HepG2 (cell line): ENCODE data around the gene ANKS1B. TPM values are rescaled to one million over a fixed set of nuclear protein-coding genes. Genes with fewer than 3 reads are reported as not detected.

Experiments used
- ATAC-seq: fragments of 200-7000 bp; cut with Tn5 transposase; 3 replicates; pipeline ENCODE4 v1.9.1; 2020; ENCODE audit warnings: mild to moderate bottlenecking, moderate library complexity
- BruUV-seq: library from RNA; stranded (reverse); fragments of 400-500 nt; replicated peaks from 2 replicates; lab custom pipeline; 2021; lab: Mats Ljungman, UMichigan
- CTCF ChIA-PET: fragments of 300-600 bp; formaldehyde crosslinking; extraction: SDS; loops from one replicate; lab custom pipeline; 2021; ENCODE audit warnings: low total read pairs, inconsistent platforms, low intra/inter-chr PET ratio; lab: Yijun Ruan, JAX
- POLR2A ChIA-PET: fragments of 350-600 bp; sonication (Branson Sonifier 250); formaldehyde crosslinking; loops from one replicate; lab custom pipeline; 2020; ENCODE audit warnings: antibody characterized with exemption, inconsistent platforms; lab: Yijun Ruan, JAX
- DNase-seq: peaks from one replicate; pipeline ENCODE4 v3.0.0-alpha.2; 2015; ENCODE audit warnings: low spot score
- FAIRE-seq: peaks from 3 replicates; lab custom pipeline; 2011; peaks lifted over from hg19 to GRCh38; lab: Jason Lieb, UNC
- H2AFZ ChIP-seq: one replicate; pipeline ENCODE4 v1.6.1; 2011; ENCODE audit warnings: low read length, inconsistent platforms
- H3K27ac ChIP-seq: fragments of 300-600 bp; 3 replicates; pipeline ENCODE4 v1.8.0; 2011; ENCODE audit warnings: mixed run types, mild to moderate bottlenecking, mixed read lengths, low read length, inconsistent platforms; ENCODE audit not compliant: insufficient read depth; ENCODE audit errors: extremely low read length
- H3K27me3 ChIP-seq, 2 experiments: fragments of 200-600 bp in 1 of 2; 2 replicates in 1 of 2; 3 replicates in 1 of 2; pipeline versions ENCODE4 v1.6.0 to v1.8.0; 2011; ENCODE audit warnings: low read length in 2 of 2, mild to moderate bottlenecking in 2 of 2, moderate library complexity in 2 of 2, inconsistent platforms in 1 of 2; ENCODE audit not compliant: insufficient read depth in 2 of 2, control insufficient read depth in 1 of 2
- H3K36me3 ChIP-seq, 2 experiments: fragments of 200-600 bp in 1 of 2; replicated peaks in 1 of 2; 2 replicates in 1 of 2; 3 replicates in 1 of 2; pipeline versions ENCODE4 v1.5.1 to v1.8.0; 2011; ENCODE audit warnings: low read length in 2 of 2, inconsistent platforms in 1 of 2; ENCODE audit not compliant: insufficient read depth in 2 of 2, control insufficient read depth in 1 of 2
- H3K4me1 ChIP-seq: 2 replicates; pipeline ENCODE4 v1.5.1; 2012; ENCODE audit warnings: low read length, inconsistent platforms; ENCODE audit not compliant: insufficient read depth
- H3K4me2 ChIP-seq: 2 replicates; pipeline ENCODE4 v1.6.0; 2011; ENCODE audit warnings: low read depth, low read length, inconsistent platforms
- H3K4me3 ChIP-seq, 3 experiments: fragments of 200-600 bp in 1 of 3; sonication (generic), shearing (Covaris generic) in 1 of 3; replicated peaks in 1 of 3; 2 replicates each; pipeline ENCODE4 v1.5.1; 2011 to 2016; ENCODE audit warnings: low read length in 3 of 3, inconsistent platforms in 2 of 3, low read depth in 2 of 3, mild to moderate bottlenecking in 2 of 3, control low read depth in 1 of 3, mixed read lengths in 1 of 3; ENCODE audit not compliant: insufficient read depth in 1 of 3
- H3K79me2 ChIP-seq: one replicate; pipeline ENCODE4 v1.6.1; 2011; ENCODE audit warnings: low read length, inconsistent platforms; ENCODE audit not compliant: insufficient read depth
- H3K9ac ChIP-seq: 2 replicates; pipeline ENCODE4 v1.6.0; 2011; ENCODE audit warnings: mild to moderate bottlenecking, low read depth, low read length, inconsistent platforms; ENCODE audit not compliant: insufficient read depth
- H3K9me3 ChIP-seq: 2 replicates; pipeline ENCODE4 v1.5.1; 2012; ENCODE audit warnings: mild to moderate bottlenecking, low read length
- H4K20me1 ChIP-seq: 2 replicates; pipeline ENCODE4 v1.6.0; 2011; ENCODE audit warnings: inconsistent platforms, mild to moderate bottlenecking, low read length, moderate library complexity; ENCODE audit not compliant: insufficient read depth
- AKAP8 ChIP-seq: sonication (generic); formaldehyde crosslinking; IDR thresholded peaks from 2 replicates; pipeline ENCODE4 v1.5.1; 2020; ENCODE audit warnings: mild to moderate bottlenecking, missing genetic modification reagents
- ATF6 ChIP-seq: sonication (generic); formaldehyde crosslinking; conservative IDR thresholded peaks from 2 replicates; pipeline ENCODE4 v1.4.0; 2020; ENCODE audit warnings: missing genetic modification reagents
- ATF7 ChIP-seq, 2 experiments: fragments of 450-650 bp in 1 of 2; sonication (generic) in 1 of 2; formaldehyde crosslinking in 1 of 2; IDR thresholded peaks; 2 replicates each; pipeline versions ENCODE4 v1.4.0 to v1.6.1; 2016 to 2020; ENCODE audit warnings: antibody characterized with exemption in 1 of 2, mild to moderate bottlenecking in 1 of 2, missing genetic modification reagents in 1 of 2
- JUNB ChIP-seq: sonication (generic); formaldehyde crosslinking; IDR thresholded peaks from 2 replicates; pipeline ENCODE4 v1.8.0; 2022; ENCODE audit warnings: missing genetic modification reagents, mild to moderate bottlenecking, borderline replicate concordance
- JUND ChIP-seq: sonication (generic); formaldehyde crosslinking; IDR thresholded peaks from 2 replicates; pipeline ENCODE4 v1.8.0; 2022; ENCODE audit warnings: mild to moderate bottlenecking, missing genetic modification reagents
- KDM5A ChIP-seq: fragments of 200-600 bp; sonication (generic); IDR thresholded peaks from 2 replicates; pipeline ENCODE4 v1.7.0; 2018; ENCODE audit warnings: antibody characterized with exemption, mild to moderate bottlenecking, low read length, borderline replicate concordance
- KLF13 ChIP-seq: sonication (generic); formaldehyde crosslinking; IDR thresholded peaks from 2 replicates; pipeline ENCODE4 v1.4.0; 2020; ENCODE audit warnings: mild to moderate bottlenecking, missing genetic modification reagents
- MLX ChIP-seq: IDR thresholded peaks from 2 replicates; pipeline ENCODE4 v1.6.1; 2016
- NFIC ChIP-seq: IDR thresholded peaks from 2 replicates; pipeline ENCODE4 v1.6.1; 2012; ENCODE audit warnings: mild to moderate bottlenecking, low read length, inconsistent platforms
- ZNF552 ChIP-seq: sonication (generic); formaldehyde crosslinking; IDR thresholded peaks from 2 replicates; pipeline ENCODE4 v1.9.0; 2022; ENCODE audit warnings: missing genetic modification reagents, mild to moderate bottlenecking, borderline replicate concordance
- ZNF670 ChIP-seq: sonication (generic); formaldehyde crosslinking; IDR thresholded peaks from 2 replicates; pipeline ENCODE4 v1.8.0; 2022; ENCODE audit warnings: mild to moderate bottlenecking, missing genetic modification reagents, borderline replicate concordance
- ZNF773 ChIP-seq: sonication (generic); formaldehyde crosslinking; IDR thresholded peaks from 2 replicates; pipeline ENCODE4 v1.4.0; 2020; ENCODE audit warnings: missing genetic modification reagents, borderline replicate concordance
- WGBS: methylation state at CpG from one replicate; pipeline ENCODE4 v1.1.6; 2017; ENCODE audit warnings: low lambda C conversion rate; 5-methylcytosine and 5-hydroxymethylcytosine counted together
- in situ Hi-C: cut with HindIII; loops from 2 replicates; pipeline ENCODE4 v1.10.0; 2017; ENCODE audit warnings: low pct_unique_long_range_greater_than_20kb; ENCODE audit not compliant: extremely low pct_ligation_motif_present
- intact Hi-C: fragments of 100-400 bp; cut with micrococcal nuclease; formaldehyde crosslinking; loops from one replicate; pipeline ENCODE4 v1.10.0; 2022; ENCODE audit not compliant: unreplicated experiment
- polyA plus RNA-seq, 8 experiments: library from polyadenylated mRNA; depleted of rRNA in 3 of 8; stranded (reverse) in 7 of 8; unstranded in 1 of 8; fragments of >200 nt; fragmentation: Illumina TruSeq in 4 of 8; extraction: Trizol in 4 of 8; gene quantifications; 2 replicates each; pipeline versions ENCODE4 v1.2.1 to v1.2.3, GENCODE V29; 2011 to 2016; ENCODE audit warnings: low read depth in 4 of 8, missing spikeins in 1 of 8, mixed read lengths in 1 of 8; ENCODE audit not compliant: insufficient read depth in 1 of 8
- total RNA-seq, 5 experiments: library from RNA; depleted of rRNA; stranded (reverse); fragments of >200 nt; fragmentation: Illumina TruSeq; extraction: Trizol; gene quantifications; 2 replicates each; pipeline ENCODE4 v1.2.3, GENCODE V29; 2016; ENCODE audit warnings: low read depth in 1 of 5
- TF ChIP-seq, protein P1 (sequence below): sonication (generic); formaldehyde crosslinking; IDR thresholded peaks from 2 replicates; pipeline ENCODE4 v1.8.1; 2023; ENCODE audit warnings: mild to moderate bottlenecking, inconsistent platforms, moderate library complexity, missing genetic modification reagents, borderline replicate concordance

ANKS1B gene
- total and polyA plus RNA-seq, 2 of the 13 experiments (the other 11 are each of a cell fraction or from before 2014, with no cell fraction given) = 0.15 TPM; not detected in 1

GRCh38 chr12:99009654-99010296 lies 975.0 kb downstream of the ANKS1B start:
- H3K4me2 ChIP-seq = no peak overlapping the region
- no peaks in the 10 kb centered on the region; a peak in 1 of 5 replicates for H3K27me3 ChIP-seq
- intact Hi-C loops = no loop called here
- 2% methylated on average over 3 of the region's 3 CpGs for WGBS
- POLR2A ChIA-PET = no interaction called here
- no peak overlapping the region for H3K9ac ChIP-seq
- DNase-seq (no peak), FAIRE-seq (no peak), ATAC-seq (no peak)
- H3K36me3 ChIP-seq = no peaks in the 10 kb centered on the region
- H3K4me1 ChIP-seq = no peaks in the 10 kb centered on the region
- in situ Hi-C loops = no loop called here
- H3K27ac ChIP-seq = no peak overlapping the region
- H3K9me3 ChIP-seq = no peaks in the 10 kb centered on the region
- no peaks in the 10 kb centered on the region for H4K20me1 ChIP-seq
- TF ChIP-seq ATF7 (IDR thresholded peaks at IDR 0.05) (peak; percentile 86), ATF7 (CRISPR knock-in tag; IDR thresholded peaks at IDR 0.05) (no peak), ATF6 (no peak), KDM5A (no peak), ZNF773 (CRISPR knock-in tag) (no peak)
- H2AFZ ChIP-seq = no peak overlapping the region
- CTCF ChIA-PET = no interaction called here
- H3K4me3 ChIP-seq = no peak overlapping the region
- no peaks in the 10 kb centered on the region for H3K79me2 ChIP-seq
- BruUV-seq = no TSS peak

DNA sequence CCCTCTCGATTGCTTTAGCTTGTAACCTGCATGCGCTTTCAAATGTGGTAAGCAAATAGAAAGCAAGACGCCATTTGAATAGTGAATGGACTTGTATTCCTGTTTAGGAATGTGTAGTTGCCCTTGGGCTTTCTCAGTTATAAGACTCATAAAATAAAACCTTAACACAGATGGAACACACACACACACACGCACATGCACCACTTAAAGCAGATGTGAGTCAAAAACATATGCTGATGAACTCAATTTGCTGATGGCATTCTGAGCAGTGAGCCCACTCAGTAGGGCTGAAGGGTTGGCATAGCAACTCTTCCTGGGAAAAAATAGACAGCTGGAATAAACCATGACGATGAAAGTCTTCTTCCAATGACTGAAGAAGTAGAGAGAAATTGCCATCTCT lies 979.1 kb downstream of the ANKS1B start:
- CTCF ChIA-PET = no interaction called here
- no peak for TF ChIP-seq AKAP8 (CRISPR knock-in tag)
- TF ChIP-seq KLF13 = no peak
- TF ChIP-seq JUNB = no peak
- no peak for TF ChIP-seq ZNF552 (CRISPR knock-in tag)
- no peak for TF ChIP-seq MLX (CRISPR knock-in tag)
- TF ChIP-seq JUND = no peak
- TF ChIP-seq, protein P1, sequence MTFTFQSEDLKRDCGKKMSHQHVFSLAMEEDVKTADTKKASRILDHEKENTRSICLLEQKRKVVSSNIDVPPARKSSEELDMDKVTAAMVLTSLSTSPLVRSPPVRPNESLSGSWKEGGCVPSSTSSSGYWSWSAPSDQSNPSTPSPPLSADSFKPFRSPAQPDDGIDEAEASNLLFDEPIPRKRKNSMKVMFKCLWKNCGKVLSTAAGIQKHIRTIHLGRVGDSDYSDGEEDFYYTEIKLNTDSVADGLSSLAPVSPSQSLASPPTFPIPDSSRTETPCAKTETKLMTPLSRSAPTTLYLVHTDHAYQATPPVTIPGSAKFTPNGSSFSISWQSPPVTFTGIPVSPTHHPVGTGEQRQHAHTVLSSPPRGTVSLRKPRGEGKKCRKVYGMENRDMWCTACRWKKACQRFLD (CRISPR knock-in tag) = no peak
- no peak for TF ChIP-seq NFIC
- TF ChIP-seq ZNF670 (CRISPR knock-in tag) = no peak

More for the DNA sequence above, 979.1 kb downstream of the ANKS1B start:
- in situ Hi-C loops (no loop called here), intact Hi-C loops (no loop called here)
- no peaks in the 10 kb centered on the region for H3K79me2 ChIP-seq
- 21% methylated on average over 5 of the region's 5 CpGs for WGBS
- no peak overlapping the region for H3K4me3 ChIP-seq
- H3K27me3 ChIP-seq = no peaks in the 10 kb centered on the region; a peak in 1 of 5 replicates
- no TSS peak for BruUV-seq
- POLR2A ChIA-PET = no interaction called here
- no peak overlapping the region for H2AFZ ChIP-seq
- no peak overlapping the region for H3K4me2 ChIP-seq
- FAIRE-seq (no peak), DNase-seq (no peak), ATAC-seq (no peak)
- no peaks in the 10 kb centered on the region for H3K36me3 ChIP-seq
- no peaks in the 10 kb centered on the region for H3K4me1 ChIP-seq
- H4K20me1 ChIP-seq = no peaks in the 10 kb centered on the region
- H3K27ac ChIP-seq = no peak overlapping the region
- H3K9ac ChIP-seq = no peak overlapping the region
- H3K9me3 ChIP-seq = no peaks in the 10 kb centered on the region
